Measurements from ENCODE around the gene UBR3.

UBR3 gene

GRCh38 chr2:169796441-169796840 is 30.8 kb upstream of the UBR3 start:
- TF ChIP-seq, protein P1, sequence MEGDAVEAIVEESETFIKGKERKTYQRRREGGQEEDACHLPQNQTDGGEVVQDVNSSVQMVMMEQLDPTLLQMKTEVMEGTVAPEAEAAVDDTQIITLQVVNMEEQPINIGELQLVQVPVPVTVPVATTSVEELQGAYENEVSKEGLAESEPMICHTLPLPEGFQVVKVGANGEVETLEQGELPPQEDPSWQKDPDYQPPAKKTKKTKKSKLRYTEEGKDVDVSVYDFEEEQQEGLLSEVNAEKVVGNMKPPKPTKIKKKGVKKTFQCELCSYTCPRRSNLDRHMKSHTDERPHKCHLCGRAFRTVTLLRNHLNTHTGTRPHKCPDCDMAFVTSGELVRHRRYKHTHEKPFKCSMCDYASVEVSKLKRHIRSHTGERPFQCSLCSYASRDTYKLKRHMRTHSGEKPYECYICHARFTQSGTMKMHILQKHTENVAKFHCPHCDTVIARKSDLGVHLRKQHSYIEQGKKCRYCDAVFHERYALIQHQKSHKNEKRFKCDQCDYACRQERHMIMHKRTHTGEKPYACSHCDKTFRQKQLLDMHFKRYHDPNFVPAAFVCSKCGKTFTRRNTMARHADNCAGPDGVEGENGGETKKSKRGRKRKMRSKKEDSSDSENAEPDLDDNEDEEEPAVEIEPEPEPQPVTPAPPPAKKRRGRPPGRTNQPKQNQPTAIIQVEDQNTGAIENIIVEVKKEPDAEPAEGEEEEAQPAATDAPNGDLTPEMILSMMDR (IDR thresholded peaks at IDR 0.05; ENCODE audit: low read depth, low read length): no peak
- DNase-seq (ENCODE audit: extremely low read depth, low read depth): no peak

DNA sequence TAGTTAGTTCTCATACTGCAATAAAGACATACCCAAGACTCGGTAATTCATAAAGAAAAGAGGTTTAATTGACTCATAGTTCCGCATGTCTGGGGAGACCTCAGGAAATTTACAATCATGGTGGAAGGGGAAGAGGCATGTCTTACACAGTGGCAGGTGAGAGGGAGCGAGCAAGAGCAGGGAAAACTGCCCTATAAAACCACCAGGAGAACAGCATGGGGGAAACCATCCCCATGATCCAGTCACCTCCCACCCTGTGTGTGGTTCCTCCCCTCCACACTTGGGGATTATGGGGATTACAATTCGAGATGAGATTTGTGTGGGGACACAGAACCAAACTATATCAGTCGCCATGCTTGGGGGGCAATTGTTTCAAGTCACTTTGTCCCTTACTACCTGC is 29.7 kb upstream of the UBR3 start:
- TF ChIP-seq, protein P1 (IDR thresholded peaks at IDR 0.05; ENCODE audit: low read depth, low read length): no peak
- no peak for DNase-seq (ENCODE audit: extremely low read depth, low read depth)

DNA sequence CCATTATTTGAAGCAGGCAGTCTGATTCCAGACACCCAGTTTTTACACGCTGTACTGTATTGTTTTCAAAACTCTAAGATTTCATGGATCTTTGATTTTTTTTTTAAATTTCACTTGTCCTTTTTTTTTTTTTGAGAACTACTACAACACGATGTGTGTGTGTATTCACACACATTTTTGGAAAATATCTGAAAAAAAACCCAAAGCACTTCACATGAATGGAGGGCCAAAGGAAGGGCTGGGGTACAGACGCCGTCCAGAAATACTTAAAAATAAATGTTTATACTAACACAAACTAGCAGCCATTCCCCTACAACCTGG is 28.9 kb upstream of the UBR3 start:
- DNase-seq (ENCODE audit: extremely low read depth, low read depth): no peak
- TF ChIP-seq, protein P1 (IDR thresholded peaks at IDR 0.05; ENCODE audit: low read depth, low read length): no peak

DNA sequence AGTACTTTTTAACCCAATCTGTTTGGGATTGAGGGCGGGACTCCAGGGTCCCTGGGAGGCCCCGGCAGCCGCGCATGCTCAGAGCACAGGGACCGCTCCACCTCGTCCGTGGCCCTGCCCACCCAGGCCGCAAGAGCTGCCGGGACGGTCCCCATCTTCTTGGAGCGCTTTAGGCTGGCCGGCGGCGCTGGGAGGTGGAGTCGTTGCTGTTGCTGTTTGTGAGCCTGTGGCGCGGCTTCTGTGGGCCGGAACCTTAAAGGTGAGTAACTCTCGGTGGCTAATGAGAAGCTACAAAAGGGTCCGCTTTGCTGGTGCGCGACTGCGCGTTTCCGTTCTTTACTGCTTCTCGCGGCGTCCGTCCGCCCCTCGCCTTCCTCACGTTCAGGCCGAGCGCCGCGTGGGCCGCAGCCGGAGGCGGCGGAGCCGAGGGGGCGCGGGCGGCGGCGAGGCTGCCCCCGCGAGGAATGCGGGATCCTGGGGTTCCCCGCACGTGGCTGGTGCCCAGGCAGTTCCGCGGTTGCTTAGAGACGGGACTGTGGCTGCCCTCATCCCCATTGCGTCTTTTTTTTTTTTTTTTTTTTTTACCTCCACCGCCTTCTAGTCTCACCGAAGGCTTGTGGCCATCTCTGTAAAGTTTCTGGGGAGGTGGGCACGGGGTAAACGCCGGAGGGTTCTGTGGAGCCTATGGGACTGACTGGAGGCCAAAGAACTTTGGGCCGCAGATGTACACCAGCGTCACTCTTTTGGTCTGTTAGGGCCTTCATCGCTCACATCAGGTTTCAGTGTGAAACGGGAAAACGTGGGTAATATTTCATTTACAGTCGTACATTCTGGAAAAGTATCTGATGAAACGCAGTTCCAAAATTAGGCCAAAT is 28.3 kb upstream of the UBR3 start, which contains the start of gene SSB:
Gene SSB, plus strand, starts transcription at position 154 of the 875 bp plus-strand sequence. CDS start 2,090 bp downstream, outside the sequence.
- TF ChIP-seq, protein P1 (IDR thresholded peaks at IDR 0.05; ENCODE audit: low read depth, low read length): no peak
- DNase-seq (ENCODE audit: extremely low read depth, low read depth): peak; percentile 81

- no peak for DNase-seq (ENCODE audit: extremely low read depth, low read depth)
- TF ChIP-seq, protein P1 (IDR thresholded peaks at IDR 0.05; ENCODE audit: low read depth, low read length): no peak
These were observed 23.8 kb upstream of the UBR3 start for GRCh38 chr2:169803480-169803879.

DNA sequence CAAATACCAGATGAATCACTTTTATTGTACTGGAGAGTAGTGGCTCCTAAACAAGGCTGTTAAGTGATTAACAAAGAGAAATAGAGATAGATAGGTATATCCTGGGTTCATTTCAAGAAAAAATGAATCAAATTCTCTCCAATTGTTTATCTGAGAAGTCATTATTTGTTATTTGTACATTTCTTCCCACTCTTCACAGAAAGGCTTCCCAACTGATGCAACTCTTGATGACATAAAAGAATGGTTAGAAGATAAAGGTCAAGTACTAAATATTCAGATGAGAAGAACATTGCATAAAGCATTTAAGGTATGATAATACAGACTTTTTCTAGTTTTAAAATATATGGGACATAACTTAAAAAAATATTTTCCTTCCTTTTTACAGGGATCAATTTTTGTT is 20.7 kb upstream of the UBR3 start:
- TF ChIP-seq, protein P1 (IDR thresholded peaks at IDR 0.05; ENCODE audit: low read depth, low read length): no peak
- DNase-seq (ENCODE audit: extremely low read depth, low read depth): no peak

DNA sequence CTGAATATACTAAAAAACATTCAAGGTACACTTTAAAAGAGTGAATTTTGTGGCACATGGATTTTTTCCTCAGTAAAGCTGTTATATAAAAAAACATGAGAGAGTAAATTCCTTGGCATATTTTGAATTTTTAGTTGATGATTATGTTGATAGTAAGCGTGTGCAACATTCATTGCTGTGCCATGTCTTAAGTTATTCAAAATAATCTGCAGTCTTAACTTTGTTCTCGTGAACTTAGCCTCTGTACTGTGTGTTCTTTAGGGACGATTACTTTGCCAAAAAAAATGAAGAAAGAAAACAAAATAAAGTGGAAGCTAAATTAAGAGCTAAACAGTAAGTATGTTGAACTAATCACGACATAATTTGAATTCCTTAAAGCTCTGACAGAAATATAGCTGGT is 19.0 kb upstream of the UBR3 start:
- TF ChIP-seq, protein P1 (IDR thresholded peaks at IDR 0.05; ENCODE audit: low read depth, low read length): no peak

More for the DNA sequence above, 19.0 kb upstream of the UBR3 start:
- DNase-seq (ENCODE audit: extremely low read depth, low read depth): no peak

All from AG09319 (cell line).